GM19238 (cell line): ENCODE data around the gene CHD6.

ENCODE experiments used
- DNase-seq: peaks from one replicate; pipeline ENCODE4 v3.0.0; 2011; ENCODE audit warnings: low spot score; ENCODE audit not compliant: insufficient read length

Gene CHD6

DNA sequence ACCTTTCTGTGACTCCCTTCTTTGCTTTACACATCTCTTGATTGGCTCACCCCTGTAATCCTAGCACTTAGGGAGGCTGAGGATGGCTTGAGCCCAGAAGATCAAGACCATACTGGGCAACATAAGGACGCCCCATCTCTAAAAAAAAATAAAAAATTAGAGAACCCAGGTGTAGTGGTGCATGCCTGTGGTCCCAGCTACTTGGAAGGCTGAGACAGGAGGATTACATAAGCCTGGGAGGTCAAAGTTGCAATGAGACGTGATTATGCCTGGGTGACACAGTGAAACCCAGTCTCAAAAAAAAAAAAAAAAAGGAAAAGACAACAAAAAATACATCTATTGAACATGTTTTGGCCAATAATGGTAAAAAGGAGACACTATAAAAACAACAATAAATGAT lies 37.8 kb downstream of the CHD6 start:
- DNase-seq: no peak

DNA sequence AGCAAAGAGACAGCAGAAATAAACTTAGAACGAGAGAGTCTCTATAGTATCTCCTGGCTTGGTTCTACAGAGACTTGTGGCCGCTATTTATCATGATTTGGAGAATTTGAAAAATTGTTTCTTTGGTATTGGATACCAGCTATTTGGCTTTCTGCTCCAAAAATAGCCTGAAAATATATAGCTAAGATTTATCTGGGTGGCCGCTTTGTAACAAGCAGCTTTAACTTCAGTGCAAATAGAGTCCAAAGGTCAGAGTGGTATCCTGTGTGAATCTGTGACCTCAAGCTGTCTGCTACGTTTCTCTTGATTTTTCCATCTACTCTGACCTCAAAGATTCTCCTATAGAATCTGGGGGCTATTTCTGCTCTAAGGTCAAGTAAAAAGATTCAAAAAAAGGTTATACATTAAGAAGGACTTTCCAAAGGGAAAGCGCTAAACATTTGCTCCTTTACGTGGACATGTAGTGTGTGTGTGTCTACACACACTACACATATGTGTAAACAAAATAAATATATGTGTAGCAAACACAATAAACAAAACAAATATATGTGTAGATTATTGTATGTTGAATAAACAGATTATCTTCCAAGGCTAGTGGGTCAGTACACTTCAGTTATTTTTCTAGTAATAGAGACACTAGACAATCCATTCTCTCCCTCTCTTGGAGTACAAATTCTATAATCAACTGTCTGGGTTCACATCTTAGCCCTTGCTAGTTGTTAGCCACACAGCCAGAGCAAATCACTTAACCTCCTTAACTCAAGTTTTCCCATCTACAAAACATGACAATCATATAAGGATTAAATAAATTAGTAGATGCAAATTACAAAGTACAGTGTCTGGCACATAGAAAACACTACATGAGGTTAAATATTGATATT lies 40.8 kb downstream of the CHD6 start:
- DNase-seq: no peak

DNA sequence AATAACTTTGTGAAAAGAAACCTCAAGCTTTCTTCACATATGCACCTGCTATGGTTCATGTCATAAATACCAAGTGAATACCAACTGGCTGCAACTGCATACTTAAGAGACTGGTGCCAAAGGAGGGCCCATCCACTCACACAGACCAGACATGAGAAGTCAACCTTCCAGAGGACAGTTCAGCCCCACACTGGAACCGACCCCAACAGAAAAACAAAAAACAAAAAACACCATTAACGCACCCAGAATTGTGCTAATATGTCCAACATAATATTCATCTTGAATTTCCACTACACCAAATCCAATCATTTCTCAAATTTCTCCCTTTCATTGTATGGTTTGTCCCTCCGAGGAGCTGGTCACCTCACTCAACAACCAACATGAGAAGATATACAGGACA lies 42.8 kb downstream of the CHD6 start:
- no peak for DNase-seq

DNA sequence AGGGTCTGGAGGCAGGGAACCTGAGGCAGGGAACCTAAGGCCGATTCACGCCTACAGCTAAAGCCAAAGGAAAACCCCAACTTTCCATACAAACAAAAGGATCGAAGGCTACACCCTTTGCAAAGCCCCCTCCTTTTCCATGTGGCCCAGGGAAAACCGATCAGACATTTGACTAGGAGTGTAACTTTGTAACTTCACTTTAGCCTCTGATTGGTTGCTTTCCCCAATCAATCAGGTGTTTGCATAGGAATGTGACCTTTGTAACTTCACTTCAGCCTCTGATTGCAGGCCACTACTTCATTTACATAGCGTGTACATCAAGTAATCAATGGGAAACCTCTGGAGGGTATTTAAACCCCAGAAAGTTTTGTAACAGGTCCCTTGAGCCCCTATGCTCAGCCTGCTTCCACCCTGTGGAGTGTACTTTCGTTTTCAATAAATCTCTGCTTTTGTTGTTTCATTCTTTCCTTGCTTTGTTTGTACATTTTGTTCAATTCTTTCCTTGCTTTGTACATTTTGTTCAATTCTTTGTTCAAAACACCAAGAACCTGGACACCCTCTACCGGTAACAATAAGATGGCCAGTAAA lies 43.3 kb downstream of the CHD6 start:
- DNase-seq: no peak

DNA sequence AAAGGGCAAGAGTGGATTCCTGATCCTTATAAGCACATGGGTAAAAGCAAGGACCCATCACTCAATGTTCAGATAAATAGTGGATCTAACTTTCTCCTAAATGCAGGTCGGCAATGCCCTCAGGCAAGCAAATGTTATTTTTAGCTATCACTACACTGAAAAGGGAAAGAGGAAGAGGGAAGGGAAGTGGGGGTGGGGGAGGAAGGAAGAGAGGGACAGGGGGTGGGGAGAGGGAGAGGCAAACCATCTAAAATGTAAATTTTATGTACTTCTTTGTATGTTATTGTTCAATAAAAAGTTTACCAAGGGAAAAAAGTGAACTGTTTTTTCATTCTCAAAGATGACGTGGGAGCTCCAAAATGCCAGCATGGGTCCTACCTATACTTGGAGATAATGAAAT lies 44.2 kb downstream of the CHD6 start:
- no peak for DNase-seq

DNA sequence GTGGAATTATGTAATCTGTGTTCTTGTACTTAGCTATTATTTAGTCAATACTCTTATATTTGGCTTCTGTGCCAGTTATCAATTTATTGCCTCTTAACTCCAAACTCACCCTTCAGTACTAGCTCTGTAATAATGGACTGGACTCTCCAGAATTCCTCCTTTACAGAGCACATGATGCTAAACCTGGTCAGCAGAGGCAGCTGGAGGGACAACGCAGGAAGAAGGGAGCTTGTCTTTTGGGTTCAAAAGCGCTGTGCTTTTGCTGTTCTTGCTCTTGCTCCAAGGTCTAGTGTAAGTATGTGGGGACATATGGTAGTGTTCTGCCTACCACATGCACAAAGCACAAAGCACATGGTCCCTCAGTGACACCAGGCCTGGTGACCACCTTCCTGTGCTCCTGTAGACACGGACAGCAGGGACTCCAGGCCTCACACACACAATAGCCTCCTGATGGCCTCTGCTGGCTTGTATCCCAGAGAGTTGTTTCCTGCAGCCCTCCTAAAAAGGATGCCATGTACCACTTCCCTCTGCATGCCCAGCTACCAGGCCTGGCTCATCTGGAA lies 46.1 kb downstream of the CHD6 start:
- no peak for DNase-seq

DNA sequence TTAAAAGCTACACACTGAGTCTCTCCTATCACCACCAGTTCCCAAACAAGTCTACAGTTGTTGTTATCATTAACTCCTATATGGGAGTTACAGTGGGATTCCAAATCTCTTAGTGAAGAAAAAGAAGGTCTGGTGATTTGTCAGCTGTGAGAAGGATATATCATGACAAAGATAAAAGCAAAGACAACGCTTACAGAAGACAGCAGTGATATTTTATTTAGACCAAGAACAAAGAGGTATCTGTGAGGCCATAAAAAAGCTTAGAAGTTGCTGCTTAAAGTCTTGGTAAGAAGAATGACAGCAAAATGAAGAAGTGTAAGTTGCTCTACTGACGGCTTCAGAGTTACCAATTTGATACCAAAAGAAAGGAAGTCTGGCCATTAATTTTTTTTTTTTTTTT lies 47.2 kb downstream of the CHD6 start:
- no peak for DNase-seq

DNA sequence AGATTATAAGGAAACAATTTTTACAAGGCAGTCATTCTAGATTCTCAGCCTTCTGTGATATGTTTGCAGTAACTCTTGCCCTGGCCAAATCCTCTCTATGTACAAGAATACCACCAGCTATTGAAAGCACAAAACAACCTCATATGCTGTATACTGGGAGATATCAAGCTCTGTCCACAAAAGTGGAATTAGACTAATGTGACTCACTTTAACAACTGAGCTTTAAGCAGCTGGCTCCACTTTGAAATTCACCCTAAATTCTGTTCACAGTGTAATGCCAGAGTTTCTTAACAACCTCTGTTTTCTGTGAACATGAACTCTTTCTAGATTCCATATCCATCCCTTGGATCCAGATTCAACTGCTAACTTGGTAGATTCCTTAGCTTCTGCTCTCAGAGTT lies 47.6 kb downstream of the CHD6 start:
- DNase-seq: no peak

DNA sequence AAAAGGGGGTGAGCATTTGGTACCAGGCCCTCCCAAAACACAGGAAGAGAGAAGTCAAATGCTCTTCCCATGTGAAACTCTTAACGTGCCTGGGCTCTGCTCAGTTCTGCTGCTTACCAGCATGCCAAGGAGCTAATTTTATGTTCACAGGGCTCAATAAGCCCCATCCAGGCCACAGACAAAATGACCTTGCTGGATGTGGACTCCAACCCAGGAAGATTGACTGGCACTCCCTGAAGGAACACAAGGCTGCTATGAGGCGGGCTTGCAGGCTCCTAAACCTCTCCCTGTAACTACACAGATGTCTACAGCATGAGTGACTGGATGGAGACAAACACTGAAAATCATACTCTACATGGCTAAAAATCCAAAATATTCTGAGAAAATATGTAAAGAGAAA lies 50.6 kb downstream of the CHD6 start:
- DNase-seq: no peak

DNA sequence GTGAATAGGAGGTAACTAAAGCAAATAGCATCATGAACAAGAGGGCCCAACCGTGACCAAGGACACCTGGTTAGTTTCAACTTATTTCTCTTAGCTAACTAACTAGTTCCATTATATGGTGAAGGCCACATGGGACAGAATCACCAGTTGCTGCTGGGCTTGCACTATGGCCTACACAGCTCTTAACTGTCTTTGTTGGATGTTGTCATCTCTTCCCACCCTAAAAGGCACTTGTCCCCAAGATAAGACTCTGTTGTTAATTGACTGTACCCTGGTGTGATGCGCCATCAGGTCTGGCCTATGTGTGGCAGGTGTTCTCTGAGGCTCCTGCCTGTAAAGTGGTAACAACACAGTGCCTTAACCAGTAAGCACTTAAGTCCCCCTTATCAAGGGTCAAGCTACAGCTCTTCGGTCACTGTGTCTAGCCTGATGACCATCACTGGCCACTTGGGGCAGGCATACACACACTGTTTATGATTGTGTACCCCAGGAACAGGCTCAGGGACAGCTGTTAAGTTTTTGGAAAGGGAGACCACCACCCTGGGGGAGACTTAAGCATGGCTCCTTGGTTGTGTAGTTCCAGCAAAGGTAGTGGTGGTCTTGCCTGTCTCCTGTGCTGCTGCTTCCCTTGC lies 51.2 kb downstream of the CHD6 start:
- DNase-seq: no peak

DNA sequence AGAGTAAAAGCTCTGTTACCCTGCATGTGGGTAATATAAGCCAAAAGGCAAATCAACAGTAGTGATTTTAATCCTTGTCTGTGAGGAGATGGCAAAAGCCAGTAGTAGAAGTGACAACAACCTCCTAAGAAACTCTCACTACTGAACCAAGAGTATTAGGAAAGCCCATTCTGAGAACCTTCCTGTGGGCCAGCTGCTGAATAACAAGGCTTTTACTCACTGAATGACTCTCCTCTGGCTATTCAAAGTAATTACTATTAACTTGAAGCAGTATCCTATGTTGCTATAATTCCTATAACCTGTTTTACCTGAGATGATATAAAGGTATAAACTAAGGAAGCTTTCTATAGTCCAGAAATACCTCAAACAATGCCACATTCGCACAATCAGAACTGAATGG lies 55.1 kb downstream of the CHD6 start:
- no peak for DNase-seq

DNA sequence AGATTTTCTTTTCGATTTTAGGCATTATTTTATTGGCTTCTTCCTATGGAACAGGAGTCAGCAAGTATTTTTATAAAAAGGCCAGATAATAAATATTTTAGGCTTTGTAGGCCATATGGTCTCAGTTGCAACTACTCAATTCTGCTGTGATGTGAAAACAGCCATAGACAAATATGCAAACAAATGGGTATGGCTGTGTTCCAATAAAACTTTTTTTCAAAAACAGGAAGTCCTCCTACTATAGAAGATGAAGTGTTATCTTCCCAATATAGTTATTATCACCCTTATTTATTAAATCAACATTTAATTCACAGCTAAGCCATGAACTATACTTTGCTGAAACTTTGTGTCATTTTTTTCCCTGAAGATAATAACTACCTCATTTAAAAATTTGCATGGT lies 57.2 kb downstream of the CHD6 start:
- no peak for DNase-seq

DNA sequence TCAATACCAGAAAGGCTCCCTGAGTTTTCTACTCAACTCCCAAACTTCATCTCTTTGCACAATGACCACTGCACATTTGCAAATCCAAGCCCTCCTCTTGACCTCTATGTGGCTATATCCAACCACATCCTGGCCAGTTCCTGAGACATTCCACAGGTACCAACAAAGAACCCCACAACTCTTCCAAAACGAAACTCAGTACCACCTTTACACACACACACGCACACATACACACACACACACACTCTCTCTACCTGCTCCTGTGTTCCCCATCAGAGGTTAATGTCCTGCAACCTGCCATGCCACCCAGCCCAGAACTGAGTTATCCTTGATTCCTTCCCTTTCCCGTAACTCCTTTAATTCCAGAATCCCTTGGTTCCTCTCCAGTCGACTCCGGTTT lies 58.5 kb downstream of the CHD6 start:
- no peak for DNase-seq

DNA sequence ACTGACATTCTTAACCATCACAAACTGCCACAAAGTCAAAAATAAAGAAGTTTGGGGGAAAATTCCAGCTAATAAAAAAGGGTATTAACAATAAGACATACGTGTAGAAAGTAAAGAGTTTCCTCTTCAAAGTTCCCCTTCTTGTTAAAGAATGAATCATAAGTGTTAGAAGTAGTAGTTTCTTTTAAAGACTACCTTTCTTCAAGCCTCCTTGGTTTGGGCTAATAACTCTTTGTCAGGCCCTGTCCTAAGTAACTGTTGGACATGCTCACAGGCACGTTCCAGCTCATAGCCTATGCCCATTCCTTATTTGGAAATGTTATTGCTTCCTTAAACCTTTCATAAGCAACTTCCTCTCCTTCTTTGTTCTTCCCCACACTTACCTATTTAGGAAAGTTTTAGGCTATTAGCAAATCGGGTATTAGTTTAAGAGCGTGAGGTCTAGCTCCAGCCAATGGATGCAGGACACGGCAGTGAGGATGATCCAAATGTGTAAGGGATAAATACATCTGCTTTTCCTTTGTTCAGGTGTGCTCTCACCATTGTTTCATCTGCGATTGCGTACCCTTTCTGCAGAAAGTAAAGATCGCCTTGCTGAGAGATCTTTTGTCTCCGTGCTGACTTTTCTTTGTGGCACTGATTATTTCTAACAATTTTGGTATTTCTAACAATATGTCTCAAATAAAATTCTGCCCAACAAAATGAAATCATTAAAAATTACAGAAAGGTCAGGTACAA lies 64.9 kb downstream of the CHD6 start:
- no peak for DNase-seq

DNA sequence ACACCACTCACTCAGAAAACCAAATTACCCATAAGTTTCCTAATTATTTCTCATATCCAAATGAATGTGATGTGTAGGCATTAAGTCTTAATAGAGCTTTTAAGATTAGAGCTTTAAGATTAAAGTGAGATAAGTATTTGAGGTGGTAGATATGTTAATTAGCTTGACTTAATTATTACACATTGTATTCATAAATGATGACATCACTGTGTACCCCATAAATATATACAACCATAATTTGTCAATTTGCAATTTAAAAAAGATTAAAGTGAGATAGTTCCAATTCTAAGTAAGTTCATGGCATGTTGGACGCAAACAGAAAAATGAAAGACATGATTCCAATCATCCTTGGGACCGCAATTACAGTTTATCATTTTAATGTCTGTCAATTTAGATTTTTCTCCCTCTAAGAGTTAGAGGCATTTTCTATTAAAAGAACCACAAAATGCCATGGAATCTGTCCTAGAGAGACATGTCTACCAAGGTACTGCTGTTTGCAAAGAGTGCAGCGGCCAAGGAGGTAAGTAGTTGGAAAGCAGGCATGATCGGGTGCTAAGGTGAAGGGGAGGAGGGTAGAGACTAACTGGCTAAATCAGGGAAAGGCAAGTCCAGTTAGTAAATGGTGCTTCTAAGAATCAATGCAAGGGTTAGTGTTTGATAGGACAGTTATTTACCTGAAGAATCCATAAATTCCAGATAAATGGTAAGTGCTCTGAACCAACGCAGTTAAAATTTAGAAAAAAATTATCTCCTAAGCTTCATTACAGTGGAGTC lies 65.7 kb downstream of the CHD6 start:
- no peak for DNase-seq

DNA sequence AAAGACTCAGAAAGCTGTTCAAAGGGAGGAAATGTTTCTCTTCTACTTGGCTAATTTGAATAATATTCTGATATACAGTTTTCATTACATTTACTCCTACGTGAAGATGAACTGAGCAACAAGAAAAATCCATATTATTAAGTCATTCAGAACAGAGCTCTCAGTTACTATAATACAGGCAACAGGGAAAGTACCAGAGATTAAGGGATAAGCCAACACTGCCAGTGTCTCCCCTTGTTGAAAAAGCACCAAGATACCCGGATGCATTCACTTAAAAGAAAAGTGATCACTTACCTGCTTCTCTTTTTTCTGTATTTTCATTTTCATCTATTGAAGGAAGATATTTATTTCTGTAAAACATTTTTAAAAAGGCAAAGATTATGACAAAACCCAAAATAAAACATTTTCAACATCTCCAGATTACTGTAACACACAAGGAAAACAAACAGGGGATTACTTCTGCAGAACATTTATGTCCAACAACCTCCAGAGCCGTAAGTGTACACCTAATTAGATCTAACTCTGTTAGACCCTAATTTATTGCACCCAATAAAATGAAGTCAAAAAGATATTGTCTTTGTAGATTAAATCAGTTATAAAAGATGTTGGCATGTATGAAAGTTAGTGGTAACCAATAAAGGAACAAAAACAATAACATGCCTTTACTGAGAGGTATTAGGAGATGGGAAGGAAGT lies 67.0 kb downstream of the CHD6 start:
- no peak for DNase-seq

DNA sequence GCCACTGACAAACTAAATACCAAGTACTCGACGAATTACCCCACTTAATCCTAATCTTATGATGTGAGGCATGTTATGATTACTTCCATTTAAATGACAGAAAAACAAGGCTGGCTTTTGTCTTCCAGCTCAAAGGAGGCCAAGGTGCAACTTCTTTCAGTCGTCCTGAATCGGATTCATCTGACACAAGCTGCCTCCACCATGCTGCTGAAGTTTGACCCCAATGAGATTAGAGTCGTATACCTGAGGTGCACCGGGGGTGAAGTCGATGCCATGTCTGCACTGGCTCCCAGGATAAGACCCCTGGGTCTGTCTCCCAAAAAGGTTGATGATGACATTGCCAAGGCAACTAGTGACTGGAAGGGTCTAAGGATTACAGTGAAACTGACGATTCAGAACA lies 71.0 kb downstream of the CHD6 start:
- DNase-seq: no peak

DNA sequence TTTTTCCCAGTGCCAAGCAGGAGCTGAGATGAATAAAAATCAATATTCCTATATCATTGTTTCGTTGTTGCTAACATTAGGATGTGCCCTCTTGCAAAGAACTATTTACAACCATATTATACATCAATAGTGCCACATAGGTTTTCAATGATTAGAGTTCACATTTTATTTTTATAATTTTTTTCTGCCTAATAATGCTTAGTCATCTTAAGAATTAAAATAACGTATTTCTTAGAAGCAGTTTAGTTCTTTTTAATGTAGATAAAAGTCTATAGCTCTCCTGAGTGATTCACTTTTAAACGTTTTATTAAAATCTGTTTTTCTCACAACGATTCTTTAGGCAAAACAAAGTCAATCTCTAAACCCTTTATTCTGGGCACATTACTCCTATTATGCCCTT lies 71.6 kb downstream of the CHD6 start:
- no peak for DNase-seq

DNA sequence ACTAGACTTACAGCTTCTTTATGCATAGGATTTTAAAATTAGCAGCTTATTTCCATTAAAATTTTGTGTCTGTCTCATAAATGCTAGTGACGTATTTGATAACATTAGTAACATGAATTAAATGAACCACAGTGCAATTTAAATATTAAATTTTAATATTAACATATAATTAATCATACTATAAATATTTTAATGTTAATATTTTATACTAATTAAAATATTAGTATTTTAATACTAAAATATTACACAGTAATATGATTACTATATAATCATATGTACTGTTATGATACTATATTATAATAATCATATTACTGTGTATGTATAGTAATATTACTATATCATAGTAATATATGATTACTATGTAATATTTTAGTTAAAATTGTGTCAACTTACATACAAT lies 73.7 kb downstream of the CHD6 start:
- DNase-seq: no peak

DNA sequence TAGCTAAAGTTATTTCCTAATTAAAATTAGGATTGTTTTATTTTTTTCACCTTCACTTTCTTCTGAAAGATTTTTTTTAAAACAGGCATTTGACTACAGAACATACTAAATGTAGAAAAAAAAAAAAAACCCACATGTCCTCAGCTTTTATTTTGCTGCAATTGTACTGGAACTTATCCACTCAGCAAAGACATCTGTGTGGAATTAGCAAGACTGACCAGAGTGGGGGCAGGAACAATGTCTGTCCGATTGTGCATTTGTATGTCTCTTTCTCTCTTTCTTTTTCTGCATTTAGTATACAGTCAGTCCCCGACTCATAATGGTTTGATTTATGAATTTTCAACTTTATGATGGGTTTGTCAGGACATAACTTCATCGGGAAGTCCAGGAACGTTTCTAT lies 77.3 kb downstream of the CHD6 start:
- DNase-seq: no peak
